Activated naive CD4-positive, alpha-beta T cell treated with Interleukin-2 at 50 U/mL for 16 hours (primary cell): ENCODE measurements around the gene MARCHF3.
"Not testable (repeated sequence)": the region's sequence is repeated elsewhere in the genome, so short reads cannot be mapped to it uniquely, and the experiment has no call there.

Experiments used
- DNase-seq: peaks from one replicate; pipeline ENCODE4 v3.0.0-alpha.2; 2020

MARCHF3 gene, protein sequence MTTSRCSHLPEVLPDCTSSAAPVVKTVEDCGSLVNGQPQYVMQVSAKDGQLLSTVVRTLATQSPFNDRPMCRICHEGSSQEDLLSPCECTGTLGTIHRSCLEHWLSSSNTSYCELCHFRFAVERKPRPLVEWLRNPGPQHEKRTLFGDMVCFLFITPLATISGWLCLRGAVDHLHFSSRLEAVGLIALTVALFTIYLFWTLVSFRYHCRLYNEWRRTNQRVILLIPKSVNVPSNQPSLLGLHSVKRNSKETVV

GRCh38 chr5:127030259-127031146 is at the start of gene MARCHF3:
TSS of gene MARCHF3 (minus strand) at chr5:127030558. CDS start at chr5:126918171, 112,387 bp downstream.
- peak; percentile 95 for DNase-seq

- no peak for DNase-seq
Measured at GRCh38 chr5:127079994-127080491, 49.7 kb upstream of the MARCHF3 start.

- DNase-seq = no peak
Measured at GRCh38 chr5:127077366-127077765, 47.0 kb upstream of the MARCHF3 start.

GRCh38 chr5:127076315-127077129 is 46.2 kb upstream of the MARCHF3 start:
- DNase-seq = no peak

- DNase-seq = no peak
Measured at GRCh38 chr5:127074466-127074865, 44.1 kb upstream of the MARCHF3 start.

DNA sequence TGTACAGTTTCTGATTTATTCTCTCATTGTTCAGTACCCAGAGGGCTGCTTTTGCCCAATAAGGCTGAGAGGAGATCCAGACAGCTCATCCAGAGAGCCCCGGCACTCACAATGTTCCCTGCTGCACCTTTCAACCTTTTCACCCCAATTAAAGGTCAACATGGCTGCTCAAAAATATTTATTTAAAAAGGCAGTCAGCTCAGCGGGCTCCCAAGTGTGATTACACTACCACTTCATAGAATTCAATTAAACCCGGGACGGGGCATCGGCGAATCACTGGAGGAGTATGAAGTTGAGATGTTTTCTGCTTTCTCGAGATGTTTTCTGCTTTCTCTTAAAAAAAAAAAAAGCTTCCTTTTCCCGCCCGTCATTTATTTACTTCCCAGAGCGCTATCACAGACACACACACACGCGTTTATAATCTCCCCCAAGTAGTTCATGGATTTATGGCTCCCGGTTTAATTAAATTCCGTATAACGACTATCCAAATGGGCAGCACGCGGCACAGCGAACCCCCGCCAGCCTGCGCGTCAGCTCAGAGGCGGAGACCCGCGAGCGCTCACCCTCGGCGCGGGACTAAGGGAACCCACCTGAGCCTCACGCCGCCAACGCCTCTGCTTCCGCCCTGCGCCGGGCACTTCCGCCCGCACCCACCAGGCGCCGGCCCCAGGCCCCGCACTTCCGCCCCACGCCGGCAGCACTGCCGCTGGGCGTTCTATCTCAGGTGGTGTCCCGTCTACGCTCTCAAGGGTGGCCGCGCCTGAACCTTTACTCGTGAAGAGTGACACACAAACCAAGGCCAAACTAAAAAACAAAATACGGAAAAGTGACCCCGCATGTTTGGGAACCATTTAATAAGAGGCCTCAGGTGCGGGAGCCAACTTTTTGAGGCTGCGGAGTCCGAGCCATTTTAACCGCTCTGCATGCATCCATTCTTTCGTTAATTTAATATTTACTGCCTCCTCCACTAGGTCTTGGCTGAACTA is 42.8 kb upstream of the MARCHF3 start, which contains the start of gene C5orf63:
C5orf63 (minus strand) TSS at position 642 of the 986 bp plus-strand sequence. CDS start 14,507 bp downstream, outside the sequence.
- DNase-seq = peak; percentile 80

DNA sequence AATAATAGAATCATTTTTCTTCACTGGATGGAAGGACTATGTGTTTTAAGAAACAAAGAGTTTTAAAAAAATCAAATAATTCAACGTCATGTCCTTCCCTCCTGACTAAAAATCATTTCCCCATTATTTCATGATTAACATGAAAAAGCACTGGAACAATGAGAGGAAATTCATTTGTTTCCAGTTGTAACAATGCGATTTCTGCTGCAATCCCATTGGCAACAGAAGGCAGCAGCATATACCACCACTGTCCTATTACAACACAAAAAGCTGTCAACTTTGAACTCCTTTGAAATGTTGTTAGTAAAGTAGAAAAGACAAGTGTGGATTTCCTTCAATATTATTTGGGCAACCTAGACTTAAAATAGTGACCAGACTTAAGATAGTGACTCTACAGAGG is 39.9 kb upstream of the MARCHF3 start:
- DNase-seq = no peak

DNA sequence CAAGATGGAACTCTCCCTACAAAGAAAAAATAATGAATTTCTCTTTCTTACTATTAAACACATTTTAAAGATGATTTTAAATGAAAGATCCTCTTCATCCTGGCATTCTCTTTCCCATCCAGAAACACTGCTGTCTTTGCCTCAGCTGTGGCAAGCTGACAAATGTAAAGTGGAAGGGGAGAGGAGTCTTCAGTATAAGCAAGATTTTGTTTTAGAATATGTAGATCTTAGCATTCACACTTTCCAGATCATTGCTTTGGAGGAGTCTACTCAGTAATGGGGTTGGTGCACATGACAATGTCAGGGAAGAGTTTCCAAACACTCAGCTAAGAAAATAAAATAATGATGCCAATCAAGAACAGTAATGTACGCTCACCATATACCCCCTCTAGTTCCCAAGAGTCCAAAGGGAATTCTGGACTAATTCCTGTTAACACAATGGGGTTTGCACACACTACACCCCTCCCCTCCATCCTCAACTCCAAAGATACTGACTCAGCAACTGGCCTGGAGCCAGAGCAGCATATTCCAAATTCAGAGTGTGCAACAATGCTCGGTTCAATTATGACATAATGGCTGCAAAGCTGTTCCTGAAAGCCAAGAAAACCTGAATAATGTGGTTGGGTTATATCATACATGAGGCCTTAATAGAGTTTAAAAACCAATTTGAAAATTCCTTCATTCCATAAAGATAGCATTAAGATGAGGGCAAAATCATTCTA is 38.3 kb upstream of the MARCHF3 start:
- no peak for DNase-seq

- DNase-seq = no peak
Measured at GRCh38 chr5:127066721-127067120, 36.4 kb upstream of the MARCHF3 start.

- DNase-seq = no peak
Measured at GRCh38 chr5:127064253-127064840, 34.0 kb upstream of the MARCHF3 start.

DNA sequence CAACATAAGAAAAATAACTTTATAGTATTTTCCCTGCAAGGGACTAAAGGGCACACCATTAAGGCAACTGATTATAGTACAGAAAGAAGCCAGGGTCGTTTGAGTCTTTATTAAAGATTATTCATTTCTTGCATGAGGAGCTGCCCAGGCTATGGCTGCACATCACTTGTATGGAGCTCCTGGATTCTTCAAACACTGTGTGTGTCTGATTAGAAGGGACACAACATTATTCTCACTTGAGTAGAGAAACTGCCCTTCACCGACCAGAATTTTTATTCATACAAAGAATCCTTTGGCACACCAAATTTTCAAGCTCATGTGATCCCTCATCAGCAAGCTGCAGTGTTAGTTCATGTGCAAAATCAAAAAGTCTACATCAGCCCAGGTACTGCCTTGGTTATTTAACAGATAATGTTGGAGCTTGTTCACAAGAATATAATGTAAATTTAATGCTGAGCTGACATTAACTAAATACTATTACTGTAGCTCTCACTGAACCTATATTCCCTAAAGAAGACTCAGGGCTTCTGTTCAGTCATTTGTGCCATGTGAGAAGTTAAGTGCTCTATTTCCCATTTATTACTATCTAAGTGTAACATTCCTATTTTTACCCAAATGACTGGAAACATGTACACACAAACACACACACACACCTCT is 33.0 kb upstream of the MARCHF3 start:
- no peak for DNase-seq

GRCh38 chr5:127061956-127062355 is 31.6 kb upstream of the MARCHF3 start:
- DNase-seq = no peak

DNA sequence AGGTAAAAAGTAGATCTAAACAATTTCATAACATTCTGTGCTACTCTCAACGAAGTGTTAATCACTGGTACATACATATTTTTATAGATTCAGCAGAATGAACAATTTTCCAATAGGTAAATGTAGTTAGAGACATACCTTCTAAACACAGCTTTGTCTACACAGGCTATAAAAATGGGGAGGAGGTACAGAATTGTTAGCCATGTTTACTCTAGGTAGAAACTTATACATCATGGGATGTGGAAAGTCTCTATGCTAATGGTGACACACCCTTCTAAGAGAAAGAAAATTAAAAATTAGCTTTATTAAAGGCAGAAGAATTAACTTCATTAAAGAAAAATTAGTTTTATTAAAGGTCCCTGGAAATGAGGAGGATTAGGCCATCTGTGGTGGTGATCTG is 31.2 kb upstream of the MARCHF3 start:
- no peak for DNase-seq

- no peak for DNase-seq
Measured at GRCh38 chr5:127060470-127060985, 30.2 kb upstream of the MARCHF3 start.

GRCh38 chr5:127056896-127057295 is 26.5 kb upstream of the MARCHF3 start:
- DNase-seq = no peak

GRCh38 chr5:127055880-127056653 is 25.7 kb upstream of the MARCHF3 start:
- no peak for DNase-seq

GRCh38 chr5:127053551-127053950 is 23.2 kb upstream of the MARCHF3 start:
- DNase-seq = not testable (repeated sequence)

DNA sequence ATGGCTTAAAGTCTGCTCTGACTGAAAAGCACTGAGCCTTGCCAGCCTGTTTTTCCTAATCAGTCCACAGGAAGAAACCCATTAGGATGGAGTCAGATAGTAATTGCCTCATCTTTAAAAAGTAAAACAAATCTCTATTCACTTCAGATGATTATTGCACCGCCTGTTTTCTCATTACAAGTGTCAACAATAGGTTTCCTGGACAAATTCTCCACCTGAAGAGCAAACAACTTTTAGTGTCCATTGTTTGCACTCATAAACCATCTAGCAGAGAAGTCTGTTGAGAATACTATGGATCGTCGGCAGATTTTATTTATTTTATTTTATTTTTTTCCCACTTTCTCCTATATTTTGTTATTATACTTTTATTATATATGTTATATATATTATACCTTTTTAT is 22.7 kb upstream of the MARCHF3 start:
- no peak for DNase-seq

DNA sequence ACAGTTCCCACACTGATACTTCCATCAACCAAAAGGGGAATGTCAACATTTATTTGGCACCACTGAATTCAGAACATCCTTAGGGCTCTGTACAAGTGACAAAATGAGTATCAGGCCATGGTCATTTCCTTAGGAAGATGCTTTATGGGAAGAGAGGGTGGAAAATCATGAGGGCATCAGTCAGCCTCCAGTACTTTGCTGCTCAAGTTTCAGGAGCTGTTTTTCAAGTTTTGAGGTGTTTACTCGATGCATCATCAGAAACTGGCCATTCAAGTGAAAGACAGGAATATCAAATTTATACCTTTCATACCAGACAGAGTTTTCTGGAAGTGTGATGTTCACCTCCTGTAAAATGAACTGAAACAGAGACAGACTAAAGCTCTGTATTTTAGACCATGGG is 21.2 kb upstream of the MARCHF3 start:
- no peak for DNase-seq
